Activated B cell treated with CpG ODN at 0.5 μM for 24 hours (primary cell): ENCODE measurements around the gene ZNF101. TPM values are rescaled to one million over a fixed set of nuclear protein-coding genes. Genes with fewer than 3 reads are reported as not detected.

Source experiments
- ATAC-seq: fragments of 200-7000 bp; cut with Tn5 transposase; one replicate; pipeline ENCODE4 v1.10.0; 2021; ENCODE audit warnings: low read depth, mild to moderate bottlenecking, moderate library complexity
- CTCF ChIA-PET: fragments of 350-600 bp; sonication (Branson Sonifier 250); formaldehyde crosslinking; loops from one replicate; lab custom pipeline; 2021; ENCODE audit warnings: antibody characterized with exemption; lab: Charles Lee
- POLR2A ChIA-PET: fragments of 350-600 bp; sonication (Branson Sonifier 250); formaldehyde crosslinking; loops from one replicate; lab custom pipeline; 2021; ENCODE audit warnings: antibody characterized with exemption; lab: Charles Lee
- DNase-seq: peaks from one replicate; pipeline ENCODE4 v3.0.0; 2022
- H3K27ac Mint-ChIP-seq: one replicate; pipeline ENCODE4 v1.8.0; 2020; ENCODE audit warnings: mixed read lengths
- H3K27me3 Mint-ChIP-seq: one replicate; pipeline ENCODE4 v1.8.0; 2021; ENCODE audit warnings: mixed read lengths
- H3K36me3 Mint-ChIP-seq: one replicate; pipeline ENCODE4 v1.8.0; 2021; ENCODE audit warnings: low read depth, mixed read lengths
- H3K4me1 Mint-ChIP-seq: one replicate; pipeline ENCODE4 v1.8.0; 2021; ENCODE audit warnings: mixed read lengths
- H3K4me3 Mint-ChIP-seq: one replicate; pipeline ENCODE4 v1.8.0; 2020; ENCODE audit warnings: mild to moderate bottlenecking, mixed read lengths
- H3K9me3 Mint-ChIP-seq: one replicate; pipeline ENCODE4 v1.8.0; 2020; ENCODE audit warnings: mixed read lengths
- intact Hi-C: fragments of 100-400 bp; cut with micrococcal nuclease; formaldehyde crosslinking; loops from one replicate; pipeline ENCODE4 v1.15.1; 2024
- total RNA-seq: library from RNA; stranded (reverse); gene quantifications from 2 replicates; pipeline ENCODE4 v1.2.3, GENCODE V29; 2022
- TF ChIP-seq, protein P1 (sequence below): fragments of 200-600 bp; IDR thresholded peaks from one replicate; pipeline ENCODE4 v1.8.0; 2022; ENCODE audit warnings: antibody characterized with exemption, mild to moderate bottlenecking

ZNF101 gene
- total RNA-seq, 1 donor from 2014 or later, result 52.6 TPM

DNA sequence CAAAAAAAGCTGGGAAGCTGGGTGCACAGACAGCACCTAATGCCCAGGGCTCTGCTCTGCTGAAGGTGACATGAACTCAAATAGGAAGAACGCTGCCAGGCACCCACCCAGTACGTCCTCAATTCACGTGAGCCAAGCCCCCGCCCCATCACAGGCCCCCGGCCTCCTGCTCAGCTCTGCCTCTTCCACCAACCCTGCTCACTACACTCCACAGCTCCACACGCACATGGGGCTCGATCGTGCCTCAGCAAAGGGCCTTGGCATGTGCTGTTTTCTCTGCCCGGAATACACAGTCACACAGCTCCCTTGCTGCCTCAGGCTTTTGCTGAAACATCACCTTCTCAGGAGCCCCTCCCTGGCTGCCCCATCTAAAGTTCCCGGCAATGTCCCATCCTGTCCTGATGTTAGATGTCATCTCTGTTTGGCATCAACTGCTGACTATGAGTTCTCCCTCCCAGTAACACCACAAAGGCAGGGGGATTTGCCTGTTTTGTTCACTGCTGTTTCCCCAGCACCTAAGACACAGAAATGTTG, 7.4 kb upstream of the ZNF101 start:
- no peak for ATAC-seq
- no peak for DNase-seq

DNA sequence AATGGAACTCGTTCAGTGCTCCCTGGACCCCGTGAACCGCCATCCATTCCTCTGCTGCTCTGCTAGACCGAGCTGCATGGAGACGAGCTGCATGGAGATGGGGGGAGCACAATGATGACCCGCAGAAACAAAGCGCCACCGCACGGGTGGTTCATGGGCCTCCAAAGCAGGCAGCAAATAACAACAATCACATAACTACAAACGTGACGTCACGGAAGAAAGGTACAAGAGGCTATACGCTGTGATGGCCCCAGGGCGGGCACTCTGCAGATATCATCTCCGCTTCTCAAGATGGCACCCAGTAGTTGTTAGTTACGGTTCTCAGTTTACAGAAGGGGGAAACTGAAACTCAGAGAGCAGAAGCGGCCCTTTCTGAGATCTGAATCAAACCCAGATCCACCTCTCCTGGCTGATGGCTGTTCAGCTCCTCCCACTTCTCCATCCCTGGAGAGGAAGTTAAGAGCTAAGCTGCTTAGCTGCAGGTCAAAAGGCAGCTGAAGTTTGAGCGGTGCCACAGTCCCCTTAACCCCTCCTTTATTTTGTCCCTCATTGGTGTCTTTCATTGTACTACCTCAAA, 6.9 kb upstream of the ZNF101 start:
- CTCF ChIA-PET, result interaction anchor here (0.7 to 1.6 kb wide), 3 partner anchors 18 to 160 kb away, joined by 3 to 7 read pairs (median 4); partner anchors contain the start of genes GMIP and ZNF506
- peaks cover 34% of the 10 kb centered on the region for H3K4me1 Mint-ChIP-seq
- TF ChIP-seq, protein P1, sequence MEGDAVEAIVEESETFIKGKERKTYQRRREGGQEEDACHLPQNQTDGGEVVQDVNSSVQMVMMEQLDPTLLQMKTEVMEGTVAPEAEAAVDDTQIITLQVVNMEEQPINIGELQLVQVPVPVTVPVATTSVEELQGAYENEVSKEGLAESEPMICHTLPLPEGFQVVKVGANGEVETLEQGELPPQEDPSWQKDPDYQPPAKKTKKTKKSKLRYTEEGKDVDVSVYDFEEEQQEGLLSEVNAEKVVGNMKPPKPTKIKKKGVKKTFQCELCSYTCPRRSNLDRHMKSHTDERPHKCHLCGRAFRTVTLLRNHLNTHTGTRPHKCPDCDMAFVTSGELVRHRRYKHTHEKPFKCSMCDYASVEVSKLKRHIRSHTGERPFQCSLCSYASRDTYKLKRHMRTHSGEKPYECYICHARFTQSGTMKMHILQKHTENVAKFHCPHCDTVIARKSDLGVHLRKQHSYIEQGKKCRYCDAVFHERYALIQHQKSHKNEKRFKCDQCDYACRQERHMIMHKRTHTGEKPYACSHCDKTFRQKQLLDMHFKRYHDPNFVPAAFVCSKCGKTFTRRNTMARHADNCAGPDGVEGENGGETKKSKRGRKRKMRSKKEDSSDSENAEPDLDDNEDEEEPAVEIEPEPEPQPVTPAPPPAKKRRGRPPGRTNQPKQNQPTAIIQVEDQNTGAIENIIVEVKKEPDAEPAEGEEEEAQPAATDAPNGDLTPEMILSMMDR, result no peak
- H3K36me3 Mint-ChIP-seq, result peaks cover 46% of the 10 kb centered on the region
- H3K9me3 Mint-ChIP-seq, result no peaks in the 10 kb centered on the region
- H3K4me3 Mint-ChIP-seq, result peak overlapping the region; percentile 87
- intact Hi-C loops, result loop anchor here (2.0 to 10.0 kb wide), 4 partner anchors 65 to 597 kb away; partner anchors contain the start of genes SLC25A42 and ZNF486
- H3K27ac Mint-ChIP-seq, result peak overlapping the region; percentile 90
- ATAC-seq, result peak; percentile 34
- no peak for DNase-seq
- POLR2A ChIA-PET, result interaction anchor here (0.5 to 4.0 kb wide), 15 partner anchors 9 to 1880 kb away, joined by 3 to 42 read pairs (median 5); partner anchors contain the start of genes GMIP, LPAR2, ZNF14 and ZNF253
- H3K27me3 Mint-ChIP-seq, result no peaks in the 10 kb centered on the region

More for the DNA sequence above, 7.4 kb upstream of the ZNF101 start:
- ChIA-PET CTCF (interaction anchor here (1.5 kb wide), 1 partner anchor 129 kb away, joined by 7 read pairs; no protein-coding TSS in a partner anchor), POLR2A (interaction anchor here (0.5 to 4.0 kb wide), 10 partner anchors 33 to 576 kb away, joined by 3 to 42 read pairs (median 5); partner anchors contain the start of genes LPAR2, ZNF14, ZNF253 and ZNF506)
- Mint-ChIP-seq H3K4me1 (peaks cover 31% of the 10 kb centered on the region), H3K9me3 (no peaks in the 10 kb centered on the region), H3K27me3 (no peaks in the 10 kb centered on the region), H3K4me3 (peak overlapping the region; percentile 87), H3K27ac (peak overlapping the region; percentile 90), H3K36me3 (peaks cover 52% of the 10 kb centered on the region)
- TF ChIP-seq, protein P1, result no peak
- intact Hi-C loops, result loop anchor here (10.0 kb wide), 1 partner anchor 596 kb away; the partner anchor contains the start of gene SLC25A42

DNA sequence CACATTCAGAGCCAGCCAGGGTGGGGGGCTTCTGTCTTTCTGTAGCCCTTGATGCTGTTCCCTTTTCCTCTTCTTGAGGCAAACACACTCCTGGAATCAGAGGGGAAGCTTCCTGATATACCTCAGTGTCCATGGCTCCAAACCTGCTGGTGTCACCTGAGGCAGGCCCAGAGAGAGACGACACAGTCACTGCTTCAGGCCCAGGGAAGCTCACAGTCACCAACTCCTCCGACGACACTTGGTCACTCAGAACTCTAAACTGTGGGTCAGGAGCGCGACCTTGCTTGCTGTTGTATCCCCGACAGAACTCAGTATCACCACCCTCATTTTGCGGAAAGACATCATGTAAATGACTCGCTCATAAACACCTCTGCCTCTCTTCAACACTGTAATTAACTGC, 6.3 kb upstream of the ZNF101 start:
- ChIA-PET POLR2A (interaction anchor here (0.9 to 4.0 kb wide), 14 partner anchors 9 to 377 kb away, joined by 3 to 42 read pairs (median 5); partner anchors contain the start of genes GMIP, LPAR2, ZNF14 and ZNF253), CTCF (interaction anchor here (0.7 to 1.6 kb wide), 3 partner anchors 18 to 159 kb away, joined by 3 to 7 read pairs (median 4); partner anchors contain the start of genes GMIP and ZNF506)
- Mint-ChIP-seq H3K4me1 (peaks cover 37% of the 10 kb centered on the region), H3K27ac (peak overlapping the region; percentile 90), H3K27me3 (no peaks in the 10 kb centered on the region), H3K4me3 (peak overlapping the region; percentile 87), H3K9me3 (no peaks in the 10 kb centered on the region), H3K36me3 (peaks cover 41% of the 10 kb centered on the region)
- TF ChIP-seq, protein P1, result no peak
- no peak for DNase-seq
- intact Hi-C loops, result loop anchor here (2.0 to 10.0 kb wide), 4 partner anchors 66 to 598 kb away; partner anchors contain the start of genes SLC25A42 and ZNF486
- ATAC-seq, result no peak

DNA sequence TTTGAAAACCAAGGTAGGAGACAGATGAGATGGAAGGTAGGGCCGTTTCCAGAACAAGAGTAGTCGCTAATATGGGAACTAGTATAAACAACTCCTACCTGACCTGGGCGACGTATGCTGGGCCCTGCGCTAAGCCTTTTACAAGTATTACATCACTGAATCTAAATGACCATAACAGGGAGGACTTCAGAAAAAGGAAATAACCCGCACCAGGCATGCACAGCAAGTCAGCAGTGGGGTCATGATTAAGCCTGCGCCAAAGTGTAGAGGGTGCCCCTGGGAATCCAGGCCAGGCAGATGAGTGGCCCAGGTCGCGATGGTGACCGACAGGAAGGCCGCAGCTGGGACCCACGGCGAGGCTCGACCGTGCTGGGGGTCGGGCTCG, 5.8 kb upstream of the ZNF101 start:
- Mint-ChIP-seq H3K9me3 (no peaks in the 10 kb centered on the region), H3K4me3 (peak overlapping the region; percentile 87), H3K4me1 (peaks cover 42% of the 10 kb centered on the region), H3K36me3 (peaks cover 35% of the 10 kb centered on the region), H3K27ac (peak overlapping the region; percentile 90), H3K27me3 (no peaks in the 10 kb centered on the region)
- intact Hi-C loops, result loop anchor here (1.0 to 10.0 kb wide), 12 partner anchors 20 to 598 kb away; partner anchors contain the start of genes BORCS8, GMIP, PBX4 and RFXANK
- ChIA-PET CTCF (interaction anchor here (1.6 kb wide), 1 partner anchor 19 kb away, joined by 4 read pairs; the partner anchor contains the start of gene GMIP), POLR2A (interaction anchor here (0.5 to 4.0 kb wide), 12 partner anchors 12 to 376 kb away, joined by 3 to 42 read pairs (median 6); partner anchors contain the start of genes LPAR2, ZNF14, ZNF253 and ZNF506)
- no peak for ATAC-seq
- TF ChIP-seq, protein P1, result no peak
- DNase-seq, result no peak
